Transverse colon (tissue), 4 donors: ENCODE data around the gene HNRNPUL1. TPM values are rescaled to one million over a fixed set of nuclear protein-coding genes. Genes with fewer than 3 reads are reported as not detected.

ENCODE experiments used
- DNase-seq: peaks from one replicate; pipeline ENCODE4 v3.0.0-alpha.2; 2019
- H3K27ac ChIP-seq, 4 donors: fragments of 200-600 bp; sonication (generic); 2 replicates each; pipeline ENCODE4 v1.5.1; 2016 to 2018; ENCODE audit warnings: inconsistent platforms in 4 of 4
- H3K27me3 ChIP-seq: fragments of 200-600 bp; sonication (generic); 2 replicates; pipeline ENCODE4 v1.5.1; 2017; ENCODE audit warnings: inconsistent platforms
- H3K36me3 ChIP-seq, 4 donors: fragments of 200-600 bp; sonication (generic); 2 replicates each; pipeline ENCODE4 v1.5.1; 2017 to 2019; ENCODE audit warnings: inconsistent platforms in 4 of 4
- H3K4me1 ChIP-seq, 4 donors: fragments of 200-600 bp; sonication (generic); 2 replicates each; pipeline ENCODE4 v1.5.1; 2017 to 2020; ENCODE audit warnings: inconsistent platforms in 4 of 4
- H3K4me3 ChIP-seq, 4 donors: fragments of 200-600 bp; sonication (generic); 1 replicate in 1 of 4; 2 replicates in 3 of 4; pipeline versions ENCODE4 v1.5.1 to v1.6.1; 2017 to 2019; ENCODE audit warnings: inconsistent platforms in 4 of 4
- H3K9me3 ChIP-seq, 2 donors: fragments of 200-600 bp; sonication (generic); 2 replicates each; pipeline ENCODE4 v1.5.1; 2017 to 2019; ENCODE audit warnings: inconsistent platforms in 2 of 2
- CTCF ChIP-seq, 5 experiments: fragments of 200-600 bp in 3 of 5; fragments of 450-650 bp in 2 of 5; sonication (generic) in 3 of 5; IDR thresholded peaks; 1 replicate in 2 of 5; 2 replicates in 3 of 5; pipeline ENCODE4 v1.5.1; 2016 to 2017; ENCODE audit warnings: antibody characterized with exemption in 5 of 5, inconsistent platforms in 3 of 5, mild to moderate bottlenecking in 2 of 5, moderate library complexity in 1 of 5
- EP300 ChIP-seq: sonication (generic); formaldehyde crosslinking; IDR thresholded peaks from one replicate; pipeline ENCODE4 v1.6.1; 2017; ENCODE audit warnings: antibody characterized with exemption, low read depth
- POLR2A ChIP-seq: fragments of 450-650 bp; IDR thresholded peaks from one replicate; pipeline ENCODE4 v1.6.1; 2016; ENCODE audit warnings: antibody characterized with exemption, mild to moderate bottlenecking, moderate library complexity
- POLR2AphosphoS5 ChIP-seq, 3 donors: sonication (generic); formaldehyde crosslinking; IDR thresholded peaks; one replicate each; pipeline ENCODE4 v1.6.1; 2016; ENCODE audit warnings: antibody characterized with exemption in 3 of 3
- WGBS, 2 donors: methylation state at CpG; one replicate each; pipeline ENCODE4 v1.1.5; 2018; ENCODE audit warnings: low coverage in 1 of 2; 5-methylcytosine and 5-hydroxymethylcytosine counted together
- in situ Hi-C, 4 donors: fragments of 200-750 bp; cut with MboI; loops; one replicate each; pipeline versions ENCODE4 v1.15.0 to v1.15.1; 2017; ENCODE audit warnings: low sequenced_read_pairs in 3 of 4, low pct_ligation_motif_present in 1 of 4, low pct_unique_long_range_greater_than_20kb in 1 of 4
- intact Hi-C: fragments of 100-400 bp; cut with DNase I; formaldehyde crosslinking; loops from one replicate; pipeline ENCODE4 v1.15.1; 2023; ENCODE audit warnings: low total_unique reads
- total RNA-seq, 4 donors: library from RNA; depleted of rRNA; stranded (reverse); fragments of >200 nt; gene quantifications; one replicate each; pipeline ENCODE4 v1.1.0, GENCODE V29; 2016

Gene HNRNPUL1
- total RNA-seq, 4 donors from 2014 or later = 115 to 296 (median 145) TPM

GRCh38 chr19:41321204-41321599 lies 57.0 kb downstream of the HNRNPUL1 start:
- Histone ChIP-seq H3K27me3 (peaks cover 12% of the 10 kb centered on the region), H3K4me3 (no peak overlapping the region), H3K4me1 (peaks cover 26 to 48% (median 33%) of the 10 kb centered on the region in 4 donors), H3K27ac (peak overlapping the region; percentile 78 to 89 (median 83)), H3K36me3 (peaks cover 0 to 18% (median 6%) of the 10 kb centered on the region in 4 donors), H3K9me3 (no peaks in the 10 kb centered on the region)
- WGBS, 2 donors = 80% methylated on average over 7 of the region's 7 CpGs; no CpG with 5 or more reads in 1 of the 2 donors
- DNase-seq = no peak
- in situ Hi-C loops = no loop called here
- TF ChIP-seq EP300 (no peak), CTCF (IDR thresholded peaks at IDR 0.05) (no peak), POLR2AphosphoS5 (IDR thresholded peaks at IDR 0.05) (no peak), POLR2A (no peak)
- intact Hi-C loops = no loop called here

- H3K27ac ChIP-seq = peak overlapping the region; percentile 78 to 89 (median 83)
These were observed 57.6 kb downstream of the HNRNPUL1 start for GRCh38 chr19:41321600-41322270.

GRCh38 chr19:41322451-41322850 lies 58.3 kb downstream of the HNRNPUL1 start:
- peaks cover 20% of the 10 kb centered on the region for H3K27me3 ChIP-seq
- TF ChIP-seq EP300 (no peak), POLR2A (no peak), POLR2AphosphoS5 (IDR thresholded peaks at IDR 0.05) (no peak), CTCF (IDR thresholded peaks at IDR 0.05) (no peak)
- peak overlapping the region; percentile 78 to 89 (median 83) for H3K27ac ChIP-seq
- no peaks in the 10 kb centered on the region for H3K9me3 ChIP-seq
- WGBS, 2 donors = 96% methylated on average over 11 of the region's 11 CpGs; no CpG with 5 or more reads in 1 of the 2 donors
- H3K4me1 ChIP-seq = peaks cover 31 to 61% (median 42%) of the 10 kb centered on the region in 4 donors
- intact Hi-C loops = no loop called here
- in situ Hi-C loops = no loop called here
- peaks cover 0 to 6% (median under 1%) of the 10 kb centered on the region in 4 donors for H3K36me3 ChIP-seq
- no peak overlapping the region for H3K4me3 ChIP-seq
- no peak for DNase-seq

More at GRCh38 chr19:41321600-41322270, 57.6 kb downstream of the HNRNPUL1 start:
- intact Hi-C loops = no loop called here
- TF ChIP-seq POLR2A = no peak
- no peak for TF ChIP-seq POLR2AphosphoS5 (IDR thresholded peaks at IDR 0.05)
- no peak for TF ChIP-seq EP300
- peak; percentile 37 to 55 (median 49) for TF ChIP-seq CTCF (IDR thresholded peaks at IDR 0.05)
- H3K4me3 ChIP-seq = no peak overlapping the region
- peaks cover 18% of the 10 kb centered on the region for H3K27me3 ChIP-seq
- peaks cover 0 to 12% (median 4%) of the 10 kb centered on the region in 4 donors for H3K36me3 ChIP-seq
- in situ Hi-C loops = no loop called here
- H3K9me3 ChIP-seq = no peaks in the 10 kb centered on the region
- H3K4me1 ChIP-seq = peaks cover 29 to 54% (median 37%) of the 10 kb centered on the region in 4 donors
- 60 to 80% methylated on average over 1 to 10 of the region's 10 CpGs for WGBS, 2 donors
- DNase-seq = peak; percentile 41

GRCh38 chr19:41323023-41323422 lies 58.9 kb downstream of the HNRNPUL1 start:
- intact Hi-C loops (no loop called here), in situ Hi-C loops (no loop called here)
- 68 to 96% methylated on average over 7 of the region's 7 CpGs for WGBS, 2 donors
- Histone ChIP-seq H3K27ac (peak overlapping the region; percentile 78 to 89 (median 83)), H3K27me3 (peaks cover 20% of the 10 kb centered on the region), H3K4me3 (no peak overlapping the region), H3K9me3 (no peaks in the 10 kb centered on the region), H3K36me3 (peaks cover 0 to 6% (median 0%) of the 10 kb centered on the region in 4 donors), H3K4me1 (peaks cover 31 to 66% (median 48%) of the 10 kb centered on the region in 4 donors)
- DNase-seq = no peak
- TF ChIP-seq POLR2A (no peak), POLR2AphosphoS5 (IDR thresholded peaks at IDR 0.05) (no peak), EP300 (no peak), CTCF (IDR thresholded peaks at IDR 0.05) (no peak)
